Calu3 (cell line): ENCODE data around the gene CAVIN4. TPM values are rescaled to one million over a fixed set of nuclear protein-coding genes. Genes with fewer than 3 reads are reported as not detected.

Source experiments
- BruUV-seq: library from RNA; stranded (reverse); fragments of 400-500 nt; replicated peaks from 2 replicates; lab custom pipeline; 2021; lab: Mats Ljungman, UMichigan
- CTCF ChIA-PET: fragments of 300-600 bp; sonication (Branson Sonifier 250); formaldehyde crosslinking; loops from one replicate; lab custom pipeline; 2022; ENCODE audit warnings: antibody characterized with exemption; lab: Charles Lee
- DNase-seq: peaks from one replicate; pipeline ENCODE4 v3.0.0; 2022
- H3K27ac Mint-ChIP-seq: one replicate; pipeline ENCODE4 v1.8.0; 2022; ENCODE audit warnings: mixed read lengths; ENCODE audit not compliant: unreplicated experiment
- H3K27me3 Mint-ChIP-seq: one replicate; pipeline ENCODE4 v1.8.0; 2022; ENCODE audit warnings: mixed read lengths; ENCODE audit not compliant: unreplicated experiment
- H3K36me3 Mint-ChIP-seq: one replicate; pipeline ENCODE4 v1.8.0; 2022; ENCODE audit warnings: mild to moderate bottlenecking, moderate library complexity, mixed read lengths; ENCODE audit not compliant: insufficient read depth, unreplicated experiment
- H3K4me1 Mint-ChIP-seq: one replicate; pipeline ENCODE4 v1.8.0; 2022; ENCODE audit warnings: mild to moderate bottlenecking, low read depth, mixed read lengths; ENCODE audit not compliant: unreplicated experiment
- H3K4me3 Mint-ChIP-seq: one replicate; pipeline ENCODE4 v1.8.0; 2022; ENCODE audit warnings: mild to moderate bottlenecking, low read depth, moderate library complexity, mixed read lengths; ENCODE audit not compliant: unreplicated experiment
- H3K9me3 Mint-ChIP-seq: one replicate; pipeline ENCODE4 v1.8.0; 2022; ENCODE audit warnings: low read depth, mixed read lengths; ENCODE audit not compliant: unreplicated experiment
- CTCF ChIP-seq: fragments of 200-600 bp; IDR thresholded peaks from one replicate; pipeline ENCODE4 v1.8.0; 2022; ENCODE audit warnings: antibody characterized with exemption; ENCODE audit not compliant: unreplicated experiment
- intact Hi-C: fragments of 100-400 bp; cut with micrococcal nuclease; formaldehyde crosslinking; loops from one replicate; pipeline ENCODE4 v1.10.0; 2022; ENCODE audit not compliant: unreplicated experiment
- total RNA-seq: library from RNA; stranded (reverse); gene quantifications from 2 replicates; pipeline ENCODE4 v1.2.3, GENCODE V29; 2022

CAVIN4 gene
- total RNA-seq, 1 experiment from 2014 or later: 0.52 TPM

GRCh38 chr9:100581661-100582060, 3.8 kb downstream of the CAVIN4 start:
- DNase-seq: no peak
- CTCF ChIA-PET: interaction anchor here (0.6 kb wide), 1 partner anchor 141 kb away, joined by 7 read pairs; no protein-coding TSS in a partner anchor
- peaks cover 17% of the 10 kb centered on the region for H3K4me1 Mint-ChIP-seq
- H3K4me3 Mint-ChIP-seq: no peak overlapping the region
- H3K27me3 Mint-ChIP-seq: no peaks in the 10 kb centered on the region
- H3K27ac Mint-ChIP-seq: no peak overlapping the region
- H3K36me3 Mint-ChIP-seq: no peaks in the 10 kb centered on the region
- no TSS peak for BruUV-seq
- H3K9me3 Mint-ChIP-seq: no peaks in the 10 kb centered on the region
- intact Hi-C loops: no loop called here
- no peak for TF ChIP-seq CTCF

GRCh38 chr9:100583014-100583802, 5.3 kb downstream of the CAVIN4 start:
- intact Hi-C loops: no loop called here
- BruUV-seq: no TSS peak
- peaks cover 5% of the 10 kb centered on the region for H3K36me3 Mint-ChIP-seq
- no peak overlapping the region for H3K27ac Mint-ChIP-seq
- TF ChIP-seq CTCF: no peak
- H3K4me1 Mint-ChIP-seq: peaks cover 20% of the 10 kb centered on the region
- CTCF ChIA-PET: no interaction called here
- H3K4me3 Mint-ChIP-seq: no peak overlapping the region
- DNase-seq: no peak
- no peaks in the 10 kb centered on the region for H3K27me3 Mint-ChIP-seq
- H3K9me3 Mint-ChIP-seq: no peaks in the 10 kb centered on the region

- TF ChIP-seq CTCF: no peak
- no TSS peak for BruUV-seq
- intact Hi-C loops: loop anchor here (5.0 kb wide), 1 partner anchor 158 kb away; the partner anchor contains the start of gene MSANTD3
- peaks cover 5% of the 10 kb centered on the region for H3K36me3 Mint-ChIP-seq
- no peaks in the 10 kb centered on the region for H3K27me3 Mint-ChIP-seq
- CTCF ChIA-PET: no interaction called here
- DNase-seq: no peak
- no peak overlapping the region for H3K27ac Mint-ChIP-seq
- no peak overlapping the region for H3K4me3 Mint-ChIP-seq
- peaks cover 10% of the 10 kb centered on the region for H3K4me1 Mint-ChIP-seq
- H3K9me3 Mint-ChIP-seq: no peaks in the 10 kb centered on the region
These were observed 7.1 kb downstream of the CAVIN4 start for GRCh38 chr9:100584951-100585350.

- no TSS peak for BruUV-seq
- no peak overlapping the region for H3K27ac Mint-ChIP-seq
- CTCF ChIA-PET: no interaction called here
These were observed 8.2 kb downstream of the CAVIN4 start for GRCh38 chr9:100586093-100586492.

More at GRCh38 chr9:100586093-100586492, 8.2 kb downstream of the CAVIN4 start:
- no peaks in the 10 kb centered on the region for H3K9me3 Mint-ChIP-seq
- intact Hi-C loops: loop anchor here (5.0 kb wide), 1 partner anchor 159 kb away; the partner anchor contains the start of gene MSANTD3
- peaks cover 5% of the 10 kb centered on the region for H3K36me3 Mint-ChIP-seq
- DNase-seq: no peak
- TF ChIP-seq CTCF: no peak
- no peak overlapping the region for H3K4me3 Mint-ChIP-seq
- H3K27me3 Mint-ChIP-seq: no peaks in the 10 kb centered on the region
- H3K4me1 Mint-ChIP-seq: peaks cover 8% of the 10 kb centered on the region
